HepG2 (cell line): ENCODE data around the gene TTC5. TPM values are rescaled to one million over a fixed set of nuclear protein-coding genes. Genes with fewer than 3 reads are reported as not detected.

Experiments
- ARNT ChIP-seq: fragments of 450-650 bp; IDR thresholded peaks from 2 replicates; pipeline ENCODE4 v1.6.1; 2017
- ATF1 ChIP-seq: IDR thresholded peaks from 2 replicates; pipeline ENCODE4 v1.6.1; 2016; ENCODE audit warnings: mild to moderate bottlenecking, control low read depth
- CBX2 ChIP-seq, 2 experiments: fragments of 200-600 bp in 1 of 2; sonication (generic); formaldehyde crosslinking in 1 of 2; IDR thresholded peaks; 2 replicates each; pipeline versions ENCODE4 v1.7.0 to v1.8.1; 2018 to 2022; ENCODE audit warnings: low read depth in 2 of 2, low read length in 1 of 2, mild to moderate bottlenecking in 1 of 2, missing genetic modification reagents in 1 of 2
- CEBPB ChIP-seq: IDR thresholded peaks from 2 replicates; pipeline ENCODE4 v1.6.1; 2011; ENCODE audit warnings: low read depth, low read length, improper control_type of control experiment, borderline replicate concordance
- DNMT3B ChIP-seq: conservative IDR thresholded peaks from 2 replicates; pipeline ENCODE4 v1.6.1; 2016; ENCODE audit warnings: missing biosample characterization, control low read depth
- EED ChIP-seq: sonication (generic); formaldehyde crosslinking; IDR thresholded peaks from 2 replicates; pipeline ENCODE4 v1.5.0; 2020; ENCODE audit warnings: mild to moderate bottlenecking, missing genetic modification reagents
- EZH2 ChIP-seq: conservative IDR thresholded peaks from 2 replicates; pipeline ENCODE4 v1.6.1; 2012; ENCODE audit warnings: mild to moderate bottlenecking, low read depth, low read length, moderate library complexity
- GABPA ChIP-seq, 2 experiments: IDR thresholded peaks; 2 replicates each; pipeline ENCODE4 v1.6.1; 2011 to 2016; ENCODE audit warnings: low read depth in 2 of 2, low read length in 1 of 2, missing biosample characterization in 1 of 2, missing genetic modification characterization in 1 of 2
- HNRNPH1 ChIP-seq: fragments of 200-400 bp; formaldehyde crosslinking; optimal IDR thresholded peaks from 2 replicates; pipeline ENCODE3; 2017; ENCODE audit warnings: mild to moderate bottlenecking, low read depth, low read length
- MTF2 ChIP-seq: sonication (generic); formaldehyde crosslinking; IDR thresholded peaks from 2 replicates; pipeline ENCODE4 v1.5.0; 2020; ENCODE audit warnings: missing genetic modification reagents, borderline replicate concordance
- MXI1 ChIP-seq: IDR thresholded peaks from 3 replicates; pipeline ENCODE4 v1.6.1; 2012; ENCODE audit warnings: low read depth, low read length, inconsistent platforms, borderline replicate concordance
- RXRA ChIP-seq: sonication (generic); formaldehyde crosslinking; IDR thresholded peaks from 2 replicates; pipeline ENCODE4 v1.5.1; 2020; ENCODE audit warnings: missing genetic modification reagents
- SP4 ChIP-seq: sonication (generic); formaldehyde crosslinking; IDR thresholded peaks from 2 replicates; pipeline ENCODE4 v1.8.1; 2023; ENCODE audit warnings: mild to moderate bottlenecking, missing genetic modification reagents
- SRSF1 ChIP-seq: fragments of 200-400 bp; formaldehyde crosslinking; optimal IDR thresholded peaks from 2 replicates; pipeline ENCODE3; 2017; ENCODE audit warnings: mild to moderate bottlenecking, low read depth, low read length, moderate library complexity
- ZFP90 ChIP-seq: sonication (generic); formaldehyde crosslinking; IDR thresholded peaks from 2 replicates; pipeline ENCODE4 v1.8.0; 2022; ENCODE audit warnings: missing genetic modification reagents, mild to moderate bottlenecking, inconsistent platforms, borderline replicate concordance
- ZNF234 ChIP-seq: sonication (generic); formaldehyde crosslinking; conservative IDR thresholded peaks from 2 replicates; pipeline ENCODE4 v1.5.1; 2020; ENCODE audit warnings: mild to moderate bottlenecking, missing genetic modification reagents
- ZNF335 ChIP-seq: sonication (generic); formaldehyde crosslinking; IDR thresholded peaks from 2 replicates; pipeline ENCODE4 v1.4.0; 2020; ENCODE audit warnings: missing genetic modification reagents
- ZNF33B ChIP-seq: sonication (generic); formaldehyde crosslinking; IDR thresholded peaks from 2 replicates; pipeline ENCODE4 v1.5.1; 2020; ENCODE audit warnings: mild to moderate bottlenecking, missing genetic modification reagents
- polyA plus RNA-seq, 8 experiments: library from polyadenylated mRNA; depleted of rRNA in 3 of 8; stranded (reverse) in 7 of 8; unstranded in 1 of 8; fragments of >200 nt; fragmentation: Illumina TruSeq in 4 of 8; extraction: Trizol in 4 of 8; gene quantifications; 2 replicates each; pipeline versions ENCODE4 v1.2.1 to v1.2.3, GENCODE V29; 2011 to 2016; ENCODE audit warnings: low read depth in 4 of 8, missing spikeins in 1 of 8, mixed read lengths in 1 of 8; ENCODE audit not compliant: insufficient read depth in 1 of 8
- total RNA-seq, 5 experiments: library from RNA; depleted of rRNA; stranded (reverse); fragments of >200 nt; fragmentation: Illumina TruSeq; extraction: Trizol; gene quantifications; 2 replicates each; pipeline ENCODE4 v1.2.3, GENCODE V29; 2016; ENCODE audit warnings: low read depth in 1 of 5
- TF ChIP-seq, protein P1 (sequence below): sonication (generic); formaldehyde crosslinking; IDR thresholded peaks from 2 replicates; pipeline ENCODE4 v1.4.0; 2020; ENCODE audit warnings: missing genetic modification reagents
- TF ChIP-seq, protein P2 (sequence below): IDR thresholded peaks from 2 replicates; pipeline ENCODE4 v1.6.1; 2016; ENCODE audit warnings: mild to moderate bottlenecking, missing biosample characterization, missing genetic modification reagents
- TF ChIP-seq, protein P3 (sequence below): IDR thresholded peaks from 2 replicates; pipeline ENCODE4 v1.6.1; 2016; ENCODE audit warnings: low read depth, borderline replicate concordance
- TF ChIP-seq, protein P4 (sequence below): IDR thresholded peaks from 2 replicates; pipeline ENCODE4 v1.6.1; 2012; ENCODE audit warnings: inconsistent platforms
- TF ChIP-seq, protein P5 (sequence below): sonication (generic); formaldehyde crosslinking; IDR thresholded peaks from 2 replicates; pipeline ENCODE4 v1.4.0; 2020; ENCODE audit warnings: missing genetic modification reagents

Gene TTC5
- total and polyA plus RNA-seq, 2 of the 13 experiments (the other 11 are each of a cell fraction or from before 2014, with no cell fraction given): 8.7 to 28.5 TPM

DNA sequence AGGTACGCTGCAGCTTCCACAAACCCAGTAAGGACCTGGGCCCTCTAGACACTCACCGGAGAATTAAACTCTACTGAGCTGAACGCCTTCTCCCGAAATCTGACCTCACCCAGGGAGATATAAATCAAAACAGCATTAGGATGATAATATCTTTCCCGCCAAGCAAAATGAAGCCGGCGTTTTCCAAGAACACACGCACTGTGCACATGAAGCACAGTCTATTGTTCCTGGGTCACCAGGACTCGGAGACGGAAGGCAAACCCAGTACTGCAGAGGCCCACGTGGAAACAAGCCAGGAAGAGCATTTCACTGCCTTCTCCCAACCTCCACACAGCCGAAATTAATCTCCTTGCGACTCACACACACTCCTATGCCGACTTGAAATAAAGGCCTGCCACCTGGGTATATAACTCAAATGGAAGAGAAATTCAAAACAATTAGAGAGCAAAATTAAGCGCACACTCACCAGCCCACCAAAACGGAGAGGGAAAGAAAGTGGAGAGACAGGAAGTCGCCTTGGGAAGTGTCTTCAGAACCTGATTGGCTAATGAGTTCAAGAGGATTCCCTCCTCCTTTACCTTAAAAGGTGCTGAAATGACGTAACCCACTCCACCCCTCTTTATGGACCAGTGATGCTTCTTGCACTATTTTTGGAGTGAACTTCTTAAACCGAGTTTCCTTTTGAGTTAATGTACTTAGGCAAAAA is 27.2 kb upstream of the TTC5 start, which contains the start of gene CCNB1IP1 (continued):
- TF ChIP-seq, protein P1, sequence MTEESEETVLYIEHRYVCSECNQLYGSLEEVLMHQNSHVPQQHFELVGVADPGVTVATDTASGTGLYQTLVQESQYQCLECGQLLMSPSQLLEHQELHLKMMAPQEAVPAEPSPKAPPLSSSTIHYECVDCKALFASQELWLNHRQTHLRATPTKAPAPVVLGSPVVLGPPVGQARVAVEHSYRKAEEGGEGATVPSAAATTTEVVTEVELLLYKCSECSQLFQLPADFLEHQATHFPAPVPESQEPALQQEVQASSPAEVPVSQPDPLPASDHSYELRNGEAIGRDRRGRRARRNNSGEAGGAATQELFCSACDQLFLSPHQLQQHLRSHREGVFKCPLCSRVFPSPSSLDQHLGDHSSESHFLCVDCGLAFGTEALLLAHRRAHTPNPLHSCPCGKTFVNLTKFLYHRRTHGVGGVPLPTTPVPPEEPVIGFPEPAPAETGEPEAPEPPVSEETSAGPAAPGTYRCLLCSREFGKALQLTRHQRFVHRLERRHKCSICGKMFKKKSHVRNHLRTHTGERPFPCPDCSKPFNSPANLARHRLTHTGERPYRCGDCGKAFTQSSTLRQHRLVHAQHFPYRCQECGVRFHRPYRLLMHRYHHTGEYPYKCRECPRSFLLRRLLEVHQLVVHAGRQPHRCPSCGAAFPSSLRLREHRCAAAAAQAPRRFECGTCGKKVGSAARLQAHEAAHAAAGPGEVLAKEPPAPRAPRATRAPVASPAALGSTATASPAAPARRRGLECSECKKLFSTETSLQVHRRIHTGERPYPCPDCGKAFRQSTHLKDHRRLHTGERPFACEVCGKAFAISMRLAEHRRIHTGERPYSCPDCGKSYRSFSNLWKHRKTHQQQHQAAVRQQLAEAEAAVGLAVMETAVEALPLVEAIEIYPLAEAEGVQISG (CRISPR knock-in tag): peak; percentile 64; the same call in 1 of the 2 replicates
- TF ChIP-seq DNMT3B (CRISPR knock-in tag): no peak
- TF ChIP-seq MTF2 (CRISPR knock-in tag): no peak
- TF ChIP-seq, protein P2, sequence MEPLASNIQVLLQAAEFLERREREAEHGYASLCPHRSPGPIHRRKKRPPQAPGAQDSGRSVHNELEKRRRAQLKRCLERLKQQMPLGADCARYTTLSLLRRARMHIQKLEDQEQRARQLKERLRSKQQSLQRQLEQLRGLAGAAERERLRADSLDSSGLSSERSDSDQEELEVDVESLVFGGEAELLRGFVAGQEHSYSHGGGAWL: peak; percentile 86; the same call in 1 of the 2 replicates
- TF ChIP-seq EZH2: no peak
- TF ChIP-seq ATF1: peak; percentile 74
- TF ChIP-seq SRSF1: no peak
- no peak for TF ChIP-seq HNRNPH1
- no peak for TF ChIP-seq ARNT
- no peak for TF ChIP-seq CBX2 (IDR thresholded peaks at IDR 0.05; ENCODE audit: low read depth, low read length)
- no peak for TF ChIP-seq CBX2 (CRISPR knock-in tag; IDR thresholded peaks at IDR 0.05; ENCODE audit: low read depth)
- peak; percentile 98 for TF ChIP-seq MXI1
- no peak for TF ChIP-seq ZNF234 (CRISPR knock-in tag)
- no peak for TF ChIP-seq SP4
- TF ChIP-seq ZFP90 (CRISPR knock-in tag): peak; percentile 35; the same call in 1 of the 2 replicates
- no peak for TF ChIP-seq RXRA (CRISPR knock-in tag)
- TF ChIP-seq ZNF335 (CRISPR knock-in tag): 0 out of 2 replicates have a peak, but pooled peaks have one; percentile 33
- no peak for TF ChIP-seq EED (CRISPR knock-in tag)
- peak; percentile 31; the same call in 1 of the 2 replicates for TF ChIP-seq ZNF33B (CRISPR knock-in tag)
- TF ChIP-seq, protein P3, sequence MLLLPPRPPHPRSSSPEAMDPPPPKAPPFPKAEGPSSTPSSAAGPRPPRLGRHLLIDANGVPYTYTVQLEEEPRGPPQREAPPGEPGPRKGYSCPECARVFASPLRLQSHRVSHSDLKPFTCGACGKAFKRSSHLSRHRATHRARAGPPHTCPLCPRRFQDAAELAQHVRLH (CRISPR knock-in tag): no peak; the same call in 1 of the 2 replicates
- TF ChIP-seq, protein P4, sequence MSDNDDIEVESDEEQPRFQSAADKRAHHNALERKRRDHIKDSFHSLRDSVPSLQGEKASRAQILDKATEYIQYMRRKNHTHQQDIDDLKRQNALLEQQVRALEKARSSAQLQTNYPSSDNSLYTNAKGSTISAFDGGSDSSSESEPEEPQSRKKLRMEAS: peak; percentile 95
- peak; percentile 17; the same call in 1 of the 2 replicates for TF ChIP-seq GABPA (IDR thresholded peaks at IDR 0.05; ENCODE audit: low read depth, low read length)
- TF ChIP-seq GABPA (CRISPR knock-in tag; IDR thresholded peaks at IDR 0.05; ENCODE audit: low read depth): peak; percentile 84
- TF ChIP-seq CEBPB: peak; percentile 89
- TF ChIP-seq, protein P5, sequence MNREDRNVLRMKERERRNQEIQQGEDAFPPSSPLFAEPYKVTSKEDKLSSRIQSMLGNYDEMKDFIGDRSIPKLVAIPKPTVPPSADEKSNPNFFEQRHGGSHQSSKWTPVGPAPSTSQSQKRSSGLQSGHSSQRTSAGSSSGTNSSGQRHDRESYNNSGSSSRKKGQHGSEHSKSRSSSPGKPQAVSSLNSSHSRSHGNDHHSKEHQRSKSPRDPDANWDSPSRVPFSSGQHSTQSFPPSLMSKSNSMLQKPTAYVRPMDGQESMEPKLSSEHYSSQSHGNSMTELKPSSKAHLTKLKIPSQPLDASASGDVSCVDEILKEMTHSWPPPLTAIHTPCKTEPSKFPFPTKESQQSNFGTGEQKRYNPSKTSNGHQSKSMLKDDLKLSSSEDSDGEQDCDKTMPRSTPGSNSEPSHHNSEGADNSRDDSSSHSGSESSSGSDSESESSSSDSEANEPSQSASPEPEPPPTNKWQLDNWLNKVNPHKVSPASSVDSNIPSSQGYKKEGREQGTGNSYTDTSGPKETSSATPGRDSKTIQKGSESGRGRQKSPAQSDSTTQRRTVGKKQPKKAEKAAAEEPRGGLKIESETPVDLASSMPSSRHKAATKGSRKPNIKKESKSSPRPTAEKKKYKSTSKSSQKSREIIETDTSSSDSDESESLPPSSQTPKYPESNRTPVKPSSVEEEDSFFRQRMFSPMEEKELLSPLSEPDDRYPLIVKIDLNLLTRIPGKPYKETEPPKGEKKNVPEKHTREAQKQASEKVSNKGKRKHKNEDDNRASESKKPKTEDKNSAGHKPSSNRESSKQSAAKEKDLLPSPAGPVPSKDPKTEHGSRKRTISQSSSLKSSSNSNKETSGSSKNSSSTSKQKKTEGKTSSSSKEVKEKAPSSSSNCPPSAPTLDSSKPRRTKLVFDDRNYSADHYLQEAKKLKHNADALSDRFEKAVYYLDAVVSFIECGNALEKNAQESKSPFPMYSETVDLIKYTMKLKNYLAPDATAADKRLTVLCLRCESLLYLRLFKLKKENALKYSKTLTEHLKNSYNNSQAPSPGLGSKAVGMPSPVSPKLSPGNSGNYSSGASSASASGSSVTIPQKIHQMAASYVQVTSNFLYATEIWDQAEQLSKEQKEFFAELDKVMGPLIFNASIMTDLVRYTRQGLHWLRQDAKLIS (CRISPR knock-in tag): no peak
